Stimulated activated CD8-positive, alpha-beta memory T cell treated with anti-CD3 and anti-CD28 coated beads, Interleukin-7, amount 100 ng/mL, for 4 hours (primary cell): Measurements from ENCODE around the gene PCSK9.
"Not testable (repeated sequence)": the region's sequence is repeated elsewhere in the genome, so short reads cannot be mapped to it uniquely, and the experiment has no call there.

Experiments used
- DNase-seq, 2 donors: peaks; one replicate each; pipeline ENCODE4 v3.0.0-alpha.2; 2020; ENCODE audit warnings: low read depth in 2 of 2

PCSK9 gene

DNA sequence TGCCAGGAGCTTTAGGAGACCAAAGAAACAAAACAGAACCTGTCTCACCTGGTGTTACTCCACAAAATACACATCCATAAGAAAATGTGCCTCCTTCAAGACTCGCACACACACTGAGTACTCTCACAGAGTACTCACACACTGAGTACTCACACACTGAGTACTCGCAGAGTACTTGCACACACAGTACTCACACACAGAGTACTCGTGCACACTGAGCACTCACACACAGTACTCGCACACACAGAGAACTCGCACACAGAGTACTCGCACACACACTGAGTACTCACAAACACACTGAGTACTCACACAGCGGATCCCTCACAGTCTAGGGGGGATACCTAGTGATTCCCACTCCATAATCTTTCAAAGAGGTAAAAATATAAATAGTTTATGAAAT, 40.3 kb downstream of the PCSK9 start:
- DNase-seq: no peak

DNA sequence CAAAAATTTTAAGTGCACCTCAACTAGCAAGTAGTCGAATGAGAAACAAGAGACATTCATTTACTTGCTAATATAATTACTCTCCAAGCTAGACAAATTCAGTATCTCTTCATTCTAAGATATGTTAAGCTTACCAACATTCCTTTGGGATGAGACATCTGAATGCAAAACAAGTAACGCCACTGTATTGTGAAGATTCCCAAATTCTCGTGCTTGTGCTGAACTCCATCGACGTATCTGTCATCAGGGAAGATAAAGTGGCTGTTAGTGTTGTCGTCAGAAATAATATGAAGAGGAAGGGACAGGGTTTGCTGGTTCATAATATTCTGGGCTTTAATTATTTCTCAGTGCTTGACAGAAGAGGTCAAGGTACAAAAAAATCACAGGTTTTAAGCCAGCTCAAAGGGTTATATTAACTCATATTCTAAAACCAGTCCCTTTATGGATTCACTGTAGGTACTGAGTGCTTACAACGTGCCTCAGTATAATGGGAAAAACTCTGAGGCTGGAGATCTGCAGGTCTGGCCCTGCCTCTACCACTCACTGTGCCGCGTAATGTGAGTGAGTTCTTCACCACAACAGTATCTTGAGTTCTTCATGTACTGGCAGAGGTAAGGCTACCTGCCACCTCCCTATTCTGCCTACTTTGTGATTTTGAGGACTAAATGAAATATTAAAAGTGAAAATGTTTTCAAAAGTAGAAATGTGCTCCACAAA, 42.0 kb downstream of the PCSK9 start:
- DNase-seq: no peak

DNA sequence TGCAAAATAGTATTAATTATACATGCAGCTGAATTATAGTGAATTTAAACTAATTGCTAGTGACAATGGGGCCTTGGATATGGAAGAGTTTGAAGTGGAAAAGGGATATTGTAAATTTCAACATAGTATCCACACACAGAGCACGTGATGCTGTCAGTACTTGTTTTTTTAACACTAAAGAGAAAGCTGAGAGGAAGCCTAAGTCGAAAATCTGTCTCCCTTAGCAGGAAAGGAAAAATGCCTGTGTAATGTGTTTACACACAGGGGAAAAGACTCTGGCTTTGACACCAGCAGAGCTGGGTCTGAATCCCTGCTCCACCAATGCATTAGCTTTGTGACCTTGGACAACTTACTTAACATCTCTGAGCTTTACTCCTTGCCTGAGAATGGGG, 42.6 kb downstream of the PCSK9 start:
- DNase-seq: no peak

- DNase-seq: no peak
Measured at GRCh38 chr1:55084257-55084656, 44.9 kb downstream of the PCSK9 start.

- DNase-seq: no peak
Measured at GRCh38 chr1:55087439-55087838, 48.1 kb downstream of the PCSK9 start.

DNA sequence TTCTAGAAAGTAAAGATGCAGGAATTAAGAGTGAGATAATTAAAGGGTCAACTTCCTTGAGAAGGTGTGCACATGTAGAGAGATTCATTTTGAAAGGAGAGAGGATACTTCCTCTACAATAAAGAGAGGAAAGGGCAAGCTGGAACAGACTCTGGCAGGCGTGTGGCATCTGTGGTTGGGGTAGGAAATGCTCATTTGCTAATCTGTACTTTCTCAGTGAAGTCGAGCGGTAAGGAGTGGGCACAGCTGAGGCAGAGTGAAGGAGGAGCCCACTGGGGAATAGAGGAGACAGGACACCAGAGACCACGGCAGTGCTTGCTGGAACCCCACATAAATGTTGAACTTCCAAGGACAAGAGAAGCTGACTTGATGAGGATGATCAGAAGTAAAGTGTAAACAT, 49.1 kb downstream of the PCSK9 start:
- no peak for DNase-seq

GRCh38 chr1:55089683-55090082, 50.3 kb downstream of the PCSK9 start:
- DNase-seq: no peak

- no peak for DNase-seq
Measured at GRCh38 chr1:55092475-55092874, 53.1 kb downstream of the PCSK9 start.

- no peak for DNase-seq
Measured at GRCh38 chr1:55095095-55095494, 55.7 kb downstream of the PCSK9 start.

DNA sequence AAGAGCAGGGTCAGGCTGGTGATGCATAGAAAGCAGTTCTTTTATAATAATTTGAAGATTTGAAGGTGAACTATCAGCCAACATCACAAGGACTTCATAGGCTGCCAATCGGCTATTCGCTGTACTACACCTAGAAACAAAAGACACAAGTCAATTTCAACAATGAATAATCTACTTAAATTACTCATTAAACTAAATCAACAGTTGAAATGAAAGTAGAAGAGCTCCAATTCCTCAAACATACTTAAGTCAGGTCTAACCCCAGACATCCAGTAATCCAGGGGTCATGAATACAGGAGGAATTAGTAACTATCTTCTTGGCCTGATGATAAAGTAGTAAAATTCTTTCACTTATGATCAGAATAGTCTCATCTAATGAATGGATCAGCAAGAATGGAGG, 64.5 kb downstream of the PCSK9 start:
- DNase-seq: no peak

GRCh38 chr1:55107101-55107500, 67.8 kb downstream of the PCSK9 start:
- no peak for DNase-seq

DNA sequence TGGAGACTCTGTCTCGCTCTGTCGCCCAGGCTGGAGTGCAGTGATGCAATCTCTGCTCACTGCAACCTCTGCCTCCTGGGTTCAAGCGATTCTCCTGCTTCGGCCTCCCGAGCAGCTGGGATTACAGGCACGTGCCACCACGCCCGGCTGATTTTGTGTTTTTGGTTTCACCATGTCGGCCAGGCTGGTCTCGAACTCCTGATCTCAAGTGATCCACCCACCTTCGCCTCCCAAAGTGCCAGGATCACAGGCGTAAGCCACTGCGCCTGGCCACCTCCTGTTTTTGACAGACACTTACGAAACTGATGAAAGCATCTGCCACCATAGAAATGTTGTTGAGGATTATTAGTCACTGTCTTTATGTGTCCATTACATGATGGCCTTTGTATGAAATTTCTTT, 69.7 kb downstream of the PCSK9 start:
- not testable (repeated sequence) for DNase-seq
